Stimulated activated naive CD8-positive, alpha-beta T cell treated with anti-CD3 and anti-CD28 coated beads, Interleukin-15, Interleukin-2, amounts not matched to agents 100 ng/mL and 50 ng/mL, for 24 hours (primary cell): ENCODE data around the gene RAE1.

Experiments
- H3K27ac Mint-ChIP-seq: one replicate; pipeline ENCODE4 v1.8.0; 2021; ENCODE audit warnings: mild to moderate bottlenecking, mixed read lengths
- H3K27me3 Mint-ChIP-seq: one replicate; pipeline ENCODE4 v1.8.0; 2021; ENCODE audit warnings: mixed read lengths
- H3K36me3 Mint-ChIP-seq: one replicate; pipeline ENCODE4 v1.8.0; 2021; ENCODE audit warnings: low read depth, mixed read lengths
- H3K4me1 Mint-ChIP-seq: one replicate; pipeline ENCODE4 v1.8.0; 2021; ENCODE audit warnings: low read depth, mixed read lengths
- H3K4me3 Mint-ChIP-seq: one replicate; pipeline ENCODE4 v1.8.0; 2021; ENCODE audit warnings: mild to moderate bottlenecking, mixed read lengths
- H3K9me3 Mint-ChIP-seq: one replicate; pipeline ENCODE4 v1.8.0; 2021; ENCODE audit warnings: mixed read lengths

The RAE1 gene

GRCh38 chr20:57404006-57404405 lies 53.0 kb downstream of the RAE1 start:
- H3K27me3 Mint-ChIP-seq = no peaks in the 10 kb centered on the region
- H3K4me3 Mint-ChIP-seq = no peak overlapping the region
- peaks cover 48% of the 10 kb centered on the region for H3K4me1 Mint-ChIP-seq
- peak overlapping the region; percentile 58 for H3K27ac Mint-ChIP-seq
- H3K9me3 Mint-ChIP-seq = no peaks in the 10 kb centered on the region
- peaks cover 63% of the 10 kb centered on the region for H3K36me3 Mint-ChIP-seq

- Mint-ChIP-seq H3K27ac (no peak overlapping the region), H3K36me3 (peaks cover 57% of the 10 kb centered on the region), H3K4me3 (no peak overlapping the region), H3K27me3 (no peaks in the 10 kb centered on the region), H3K4me1 (peaks cover 42% of the 10 kb centered on the region), H3K9me3 (no peaks in the 10 kb centered on the region)
These were observed 53.5 kb downstream of the RAE1 start for GRCh38 chr20:57404419-57405072.

DNA sequence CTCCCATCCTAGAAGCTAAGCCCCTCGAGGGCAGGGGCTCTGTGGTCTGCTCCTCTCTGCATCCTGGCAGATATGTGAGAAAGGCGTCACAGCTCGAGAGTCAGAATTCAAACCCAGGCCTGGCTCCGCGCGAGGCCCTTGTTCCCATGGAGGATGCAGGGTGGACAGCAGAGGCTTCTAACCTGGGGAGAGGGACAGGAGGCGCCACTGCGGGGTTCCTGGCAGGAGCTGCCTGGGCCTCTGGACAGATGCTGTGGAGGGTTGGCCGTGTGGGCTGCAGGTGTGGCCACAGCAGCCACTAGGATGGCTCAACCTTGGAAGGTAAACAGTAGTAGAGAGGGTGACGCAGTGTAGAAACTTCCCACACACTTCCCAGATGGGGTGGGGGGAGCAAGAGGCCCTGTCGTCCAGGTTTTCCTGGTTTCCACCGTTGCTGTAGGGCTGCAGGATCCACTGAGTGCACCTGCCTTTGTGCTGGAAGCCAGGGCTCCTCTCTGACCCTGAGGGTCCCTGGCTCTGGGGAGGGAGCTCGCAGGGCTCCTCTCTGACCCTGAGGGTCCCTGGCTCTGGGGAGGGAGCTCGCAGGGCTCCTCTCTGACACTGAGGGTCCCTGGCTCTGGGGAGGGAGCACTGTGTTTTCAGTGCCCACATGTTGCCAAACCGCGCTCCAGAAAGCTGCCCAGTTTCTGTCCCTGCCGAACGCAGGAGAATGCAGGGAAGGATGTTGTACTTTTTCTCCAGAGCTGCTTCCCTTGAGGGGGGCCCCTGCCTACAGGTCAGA lies 54.4 kb downstream of the RAE1 start:
- peaks cover 34% of the 10 kb centered on the region for H3K4me1 Mint-ChIP-seq
- no peak overlapping the region for H3K4me3 Mint-ChIP-seq

DNA sequence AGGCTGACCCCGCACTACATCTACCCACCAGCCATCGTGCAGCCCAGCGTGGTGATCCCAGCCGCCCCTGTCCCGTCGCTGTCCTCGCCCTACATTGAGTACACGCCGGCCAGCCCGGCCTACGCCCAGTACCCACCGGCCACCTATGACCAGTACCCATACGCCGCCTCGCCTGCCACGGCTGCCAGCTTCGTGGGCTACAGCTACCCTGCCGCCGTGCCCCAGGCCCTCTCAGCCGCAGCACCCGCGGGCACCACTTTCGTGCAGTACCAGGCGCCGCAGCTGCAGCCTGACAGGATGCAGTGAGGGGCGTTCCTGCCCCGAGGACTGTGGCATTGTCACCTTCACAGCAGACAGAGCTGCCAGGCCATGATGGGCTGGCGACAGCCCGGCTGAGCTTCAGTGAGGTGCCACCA lies 56.5 kb downstream of the RAE1 start:
- Mint-ChIP-seq H3K27ac (no peak overlapping the region), H3K36me3 (peaks cover 40% of the 10 kb centered on the region), H3K9me3 (no peaks in the 10 kb centered on the region), H3K4me1 (peaks cover 19% of the 10 kb centered on the region), H3K4me3 (no peak overlapping the region), H3K27me3 (no peaks in the 10 kb centered on the region)

More for the DNA sequence above, 54.4 kb downstream of the RAE1 start:
- H3K9me3 Mint-ChIP-seq = no peaks in the 10 kb centered on the region
- no peaks in the 10 kb centered on the region for H3K27me3 Mint-ChIP-seq
- H3K27ac Mint-ChIP-seq = no peak overlapping the region
- H3K36me3 Mint-ChIP-seq = peaks cover 55% of the 10 kb centered on the region

GRCh38 chr20:57408131-57408530 lies 57.1 kb downstream of the RAE1 start:
- no peaks in the 10 kb centered on the region for H3K27me3 Mint-ChIP-seq
- no peaks in the 10 kb centered on the region for H3K9me3 Mint-ChIP-seq
- H3K36me3 Mint-ChIP-seq = peaks cover 34% of the 10 kb centered on the region
- peaks cover 14% of the 10 kb centered on the region for H3K4me1 Mint-ChIP-seq
- no peak overlapping the region for H3K4me3 Mint-ChIP-seq
- no peak overlapping the region for H3K27ac Mint-ChIP-seq

DNA sequence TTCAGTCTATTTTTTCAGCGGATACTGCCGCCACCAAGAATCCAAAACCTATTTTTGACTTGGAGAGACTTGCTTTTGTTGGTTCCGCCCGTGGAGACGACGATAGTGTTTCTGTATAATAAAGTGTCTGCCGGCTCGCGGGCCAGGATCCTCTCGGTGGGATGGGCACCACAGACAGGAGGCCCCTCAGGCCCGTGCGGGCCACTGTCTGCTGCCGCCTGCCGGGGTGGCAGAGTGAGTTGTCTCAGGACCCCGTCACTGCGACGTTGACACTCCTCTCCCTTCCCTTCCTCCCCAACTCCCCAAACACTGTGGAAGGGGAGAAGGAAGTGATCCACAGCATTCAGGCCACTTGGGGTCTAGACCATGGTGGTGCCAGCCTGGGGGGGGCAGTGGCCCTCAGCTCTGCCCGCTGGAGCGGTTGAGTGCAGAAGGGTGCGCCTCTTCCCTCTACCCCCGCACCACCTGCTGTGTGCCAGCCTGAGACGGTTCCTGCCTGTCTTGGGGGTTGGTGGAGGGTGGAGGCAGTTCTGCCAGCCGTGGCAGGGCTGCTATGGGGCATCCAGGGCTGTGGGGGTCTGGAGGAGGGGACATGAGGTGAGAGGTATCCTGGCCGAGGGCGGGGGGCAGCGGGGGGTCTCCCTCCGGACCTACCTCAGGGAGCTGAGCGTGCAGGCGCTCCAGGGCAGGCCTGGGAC lies 57.6 kb downstream of the RAE1 start:
- Mint-ChIP-seq H3K4me3 (no peak overlapping the region), H3K27ac (no peak overlapping the region), H3K4me1 (peaks cover 9% of the 10 kb centered on the region), H3K9me3 (no peaks in the 10 kb centered on the region), H3K36me3 (peaks cover 29% of the 10 kb centered on the region), H3K27me3 (no peaks in the 10 kb centered on the region)

DNA sequence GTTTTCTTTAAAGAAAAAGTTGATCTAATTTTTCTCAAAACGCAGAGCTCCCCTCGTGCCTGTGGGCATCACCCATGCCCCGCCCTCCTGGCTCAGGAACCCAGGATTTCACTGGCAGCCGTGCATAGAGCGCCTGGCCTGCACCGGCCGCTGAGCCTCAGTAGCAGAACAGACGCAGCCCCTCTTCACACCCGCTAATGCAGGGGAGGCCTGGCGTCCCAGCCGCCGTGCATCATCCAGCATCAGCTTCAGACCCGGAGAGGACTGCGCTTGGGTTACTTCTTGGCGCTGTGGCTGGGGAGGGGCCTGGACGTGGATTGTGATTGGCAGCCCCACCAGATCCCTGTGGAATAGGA lies 58.2 kb downstream of the RAE1 start:
- Mint-ChIP-seq H3K4me1 (peaks cover 5% of the 10 kb centered on the region), H3K27ac (no peak overlapping the region), H3K36me3 (peaks cover 22% of the 10 kb centered on the region), H3K9me3 (no peaks in the 10 kb centered on the region), H3K4me3 (no peak overlapping the region), H3K27me3 (no peaks in the 10 kb centered on the region)

DNA sequence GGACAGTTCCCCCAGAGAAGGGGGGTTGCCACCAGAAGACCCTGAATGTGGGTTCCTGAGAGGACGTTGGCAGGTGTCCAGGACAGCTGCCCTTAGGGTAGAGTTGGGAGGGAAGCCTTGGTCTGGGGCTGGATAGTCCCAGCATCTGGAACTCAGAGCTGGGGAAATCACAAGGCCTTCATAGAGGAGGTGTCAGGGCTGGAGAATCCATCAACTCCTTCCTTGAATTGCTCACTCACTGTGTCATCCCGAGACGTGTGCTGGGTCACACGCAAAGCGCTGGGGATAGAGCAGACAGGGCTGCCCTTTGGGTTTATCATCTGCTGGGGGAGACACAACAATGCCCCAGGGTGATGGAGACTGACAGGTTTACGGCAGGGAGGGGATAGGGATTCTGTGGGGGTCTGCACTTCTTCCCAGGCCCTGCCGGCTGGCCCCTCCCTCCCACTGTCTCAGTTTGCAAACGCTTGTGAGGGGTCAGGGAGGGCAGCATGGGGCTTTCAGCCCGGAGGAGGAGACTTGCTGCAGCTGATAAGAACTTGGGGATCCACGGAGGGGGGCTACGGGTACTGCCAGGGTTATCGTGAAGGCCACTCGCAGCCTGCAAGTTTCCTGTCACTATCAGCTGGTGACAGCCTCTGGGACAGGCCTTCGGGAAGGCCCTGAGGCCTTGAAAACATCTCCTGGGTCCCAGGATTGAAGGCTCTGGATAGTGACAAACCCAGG lies 58.8 kb downstream of the RAE1 start:
- no peak overlapping the region for H3K27ac Mint-ChIP-seq
- peaks cover 5% of the 10 kb centered on the region for H3K4me1 Mint-ChIP-seq
- H3K27me3 Mint-ChIP-seq = no peaks in the 10 kb centered on the region
- peaks cover 19% of the 10 kb centered on the region for H3K36me3 Mint-ChIP-seq
- H3K4me3 Mint-ChIP-seq = no peak overlapping the region
- no peaks in the 10 kb centered on the region for H3K9me3 Mint-ChIP-seq

- H3K4me3 Mint-ChIP-seq = no peak overlapping the region
- H3K36me3 Mint-ChIP-seq = peaks cover 14% of the 10 kb centered on the region
These were observed 59.4 kb downstream of the RAE1 start for GRCh38 chr20:57410398-57410920.

GRCh38 chr20:57410924-57411323 lies 59.9 kb downstream of the RAE1 start:
- no peaks in the 10 kb centered on the region for H3K27me3 Mint-ChIP-seq
- no peak overlapping the region for H3K4me3 Mint-ChIP-seq
- no peaks in the 10 kb centered on the region for H3K9me3 Mint-ChIP-seq
- peaks cover 14% of the 10 kb centered on the region for H3K36me3 Mint-ChIP-seq
- no peak overlapping the region for H3K27ac Mint-ChIP-seq
- peaks cover 5% of the 10 kb centered on the region for H3K4me1 Mint-ChIP-seq

More at GRCh38 chr20:57410398-57410920, 59.4 kb downstream of the RAE1 start:
- no peak overlapping the region for H3K27ac Mint-ChIP-seq
- H3K9me3 Mint-ChIP-seq = no peaks in the 10 kb centered on the region
- no peaks in the 10 kb centered on the region for H3K27me3 Mint-ChIP-seq
- peaks cover 5% of the 10 kb centered on the region for H3K4me1 Mint-ChIP-seq

GRCh38 chr20:57411406-57412283 lies 60.6 kb downstream of the RAE1 start:
- no peak overlapping the region for H3K27ac Mint-ChIP-seq
- no peak overlapping the region for H3K4me3 Mint-ChIP-seq
- no peaks in the 10 kb centered on the region for H3K27me3 Mint-ChIP-seq
- no peaks in the 10 kb centered on the region for H3K9me3 Mint-ChIP-seq
- H3K36me3 Mint-ChIP-seq = peaks cover 14% of the 10 kb centered on the region
- peaks cover 5% of the 10 kb centered on the region for H3K4me1 Mint-ChIP-seq

- H3K4me3 Mint-ChIP-seq = no peak overlapping the region
These were observed 61.4 kb downstream of the RAE1 start for GRCh38 chr20:57412347-57413029.

DNA sequence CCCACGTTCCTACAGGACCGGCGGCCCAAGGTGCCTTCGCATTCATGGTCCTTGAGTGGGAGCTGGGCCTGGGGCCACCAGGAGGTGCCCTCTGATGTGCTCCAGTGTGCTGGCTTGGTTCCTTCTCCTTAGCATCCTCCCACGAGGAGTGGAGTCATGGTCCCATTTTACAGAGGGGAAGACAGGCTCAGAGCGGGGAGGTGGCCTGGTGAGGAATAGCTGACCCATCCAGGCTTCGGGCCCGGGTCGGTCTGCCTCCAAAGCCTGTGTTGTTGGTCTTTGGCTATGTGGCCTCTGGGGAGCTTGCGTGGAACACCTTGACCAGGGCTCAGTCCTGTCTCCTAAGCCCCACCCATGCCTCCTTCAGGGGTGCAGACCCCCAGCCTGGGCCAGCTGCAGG lies 62.9 kb downstream of the RAE1 start:
- H3K4me1 Mint-ChIP-seq = peaks cover 5% of the 10 kb centered on the region
- no peaks in the 10 kb centered on the region for H3K27me3 Mint-ChIP-seq
- H3K27ac Mint-ChIP-seq = no peak overlapping the region
- no peaks in the 10 kb centered on the region for H3K9me3 Mint-ChIP-seq
- no peaks in the 10 kb centered on the region for H3K36me3 Mint-ChIP-seq
- no peak overlapping the region for H3K4me3 Mint-ChIP-seq

More at GRCh38 chr20:57412347-57413029, 61.4 kb downstream of the RAE1 start:
- Mint-ChIP-seq H3K27ac (no peak overlapping the region), H3K36me3 (peaks cover 12% of the 10 kb centered on the region), H3K27me3 (no peaks in the 10 kb centered on the region), H3K9me3 (no peaks in the 10 kb centered on the region), H3K4me1 (peaks cover 5% of the 10 kb centered on the region)
